CD4-positive, alpha-beta T cell treated with Interleukin-15 for 4 hours (primary cell): Measurements from ENCODE around the gene FAM241B.

Experiments used
- DNase-seq: peaks from one replicate; pipeline ENCODE4 v3.0.0-alpha.2; 2020; ENCODE audit warnings: low spot score

FAM241B gene

GRCh38 chr10:69666756-69667155 lies 36.7 kb downstream of the FAM241B start:
- DNase-seq, result no peak

- no peak for DNase-seq
These were observed 38.7 kb downstream of the FAM241B start for GRCh38 chr10:69668721-69669120.

GRCh38 chr10:69669409-69669808 lies 39.4 kb downstream of the FAM241B start:
- DNase-seq, result no peak

DNA sequence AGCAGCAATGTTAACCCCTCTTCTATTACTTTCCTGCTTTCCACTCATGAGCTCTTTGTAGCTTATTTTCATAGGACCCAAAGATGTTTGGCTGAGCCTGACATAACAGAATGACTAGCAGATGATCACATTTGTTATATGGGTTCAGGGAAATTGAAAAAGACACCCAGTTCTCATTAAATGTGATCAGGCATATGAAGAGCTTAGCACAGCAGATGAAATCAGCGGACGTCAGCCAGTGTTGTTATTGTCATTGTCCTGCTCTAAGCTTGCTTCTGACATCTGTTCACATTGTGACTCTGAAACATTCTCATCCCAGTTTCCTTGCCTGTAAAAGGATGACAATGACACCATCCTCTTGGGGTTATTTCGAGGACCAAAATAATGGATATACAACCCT lies 43.5 kb downstream of the FAM241B start:
- no peak for DNase-seq

DNA sequence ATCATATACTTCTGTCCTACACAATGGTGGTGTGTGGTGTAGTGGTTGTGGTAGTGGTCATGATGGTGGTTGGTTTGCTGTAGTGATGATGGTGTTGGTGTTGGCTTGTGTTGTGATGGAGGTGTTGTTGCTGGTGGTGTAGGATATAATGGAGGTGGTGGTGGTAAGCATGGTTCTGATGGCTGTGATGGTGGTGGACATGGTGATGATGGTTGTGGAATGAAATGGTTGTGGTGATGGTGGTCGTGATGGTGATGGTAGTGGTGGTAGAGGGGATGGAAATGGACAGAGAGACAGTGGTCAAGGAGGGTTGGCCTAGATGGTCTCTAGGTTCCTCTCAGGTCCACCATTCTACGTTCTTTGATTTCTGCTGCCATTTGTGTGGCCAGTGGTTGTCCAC lies 44.7 kb downstream of the FAM241B start:
- DNase-seq, result no peak

GRCh38 chr10:69676301-69676700 lies 46.3 kb downstream of the FAM241B start:
- DNase-seq, result no peak

GRCh38 chr10:69677985-69678654 lies 48.1 kb downstream of the FAM241B start:
- DNase-seq, result no peak

- DNase-seq, result no peak
These were observed 49.7 kb downstream of the FAM241B start for GRCh38 chr10:69679736-69680135.

- no peak for DNase-seq
These were observed 50.6 kb downstream of the FAM241B start for GRCh38 chr10:69680610-69681009.

DNA sequence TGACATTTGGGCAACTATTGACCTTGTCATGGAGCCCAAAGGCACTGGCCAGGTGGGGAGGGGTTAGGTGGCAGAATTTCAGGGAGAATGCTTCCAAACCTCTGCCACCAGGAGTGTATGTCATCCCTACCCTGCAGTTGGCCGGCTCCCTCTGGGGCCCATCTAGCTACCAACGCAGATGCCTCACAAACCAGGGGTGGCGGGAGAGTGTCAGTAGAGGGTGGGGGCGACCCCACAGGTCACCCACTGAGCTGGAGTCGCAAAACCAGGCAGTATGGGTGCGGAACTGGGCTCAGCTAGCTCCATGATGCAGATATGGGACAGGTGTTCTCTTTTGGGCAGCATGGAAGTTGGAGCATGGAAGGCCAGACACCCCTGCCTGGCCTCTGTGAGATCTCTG lies 51.4 kb downstream of the FAM241B start:
- no peak for DNase-seq

DNA sequence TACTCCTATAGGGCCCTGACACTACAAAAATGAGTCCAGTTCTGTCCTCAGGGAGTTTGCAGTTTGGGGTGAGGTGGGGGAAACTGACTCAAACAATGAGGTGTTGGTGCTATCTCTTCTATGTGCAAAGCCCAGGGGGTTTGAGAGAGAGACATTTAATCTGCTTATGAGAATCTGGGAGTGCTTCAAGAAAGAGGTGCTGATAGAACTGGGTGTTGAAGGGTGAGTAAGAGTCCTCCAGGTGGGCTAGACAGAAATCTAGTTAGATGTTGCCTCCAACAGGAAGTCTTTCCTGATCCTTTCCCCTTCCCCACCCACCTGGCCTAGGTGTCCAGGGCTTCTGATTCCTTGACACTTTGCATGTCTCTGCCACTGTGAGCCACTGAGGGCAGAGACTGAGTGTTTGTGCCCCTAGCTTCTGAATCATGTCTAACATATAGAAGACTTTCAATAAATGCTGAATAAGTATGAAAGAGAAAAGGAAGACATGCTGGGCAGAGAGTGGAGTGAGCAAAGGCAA lies 53.0 kb downstream of the FAM241B start:
- no peak for DNase-seq
